D721Med (cell line): ENCODE data around the gene RALGPS1.

ENCODE experiments used
- DNase-seq: peaks from one replicate; pipeline ENCODE4 v3.0.0; 2011; ENCODE audit warnings: low spot score; ENCODE audit not compliant: insufficient read length
- FAIRE-seq: peaks from 2 replicates; lab custom pipeline; 2011; peaks lifted over from hg19 to GRCh38; lab: Jason Lieb, UNC
- TF ChIP-seq, protein P1 (sequence below): IDR thresholded peaks from 2 replicates; pipeline ENCODE4 v1.5.1; 2012; ENCODE audit warnings: mild to moderate bottlenecking, control low read depth; ENCODE audit not compliant: insufficient read depth; ENCODE audit errors: missing control alignments

Gene RALGPS1

DNA sequence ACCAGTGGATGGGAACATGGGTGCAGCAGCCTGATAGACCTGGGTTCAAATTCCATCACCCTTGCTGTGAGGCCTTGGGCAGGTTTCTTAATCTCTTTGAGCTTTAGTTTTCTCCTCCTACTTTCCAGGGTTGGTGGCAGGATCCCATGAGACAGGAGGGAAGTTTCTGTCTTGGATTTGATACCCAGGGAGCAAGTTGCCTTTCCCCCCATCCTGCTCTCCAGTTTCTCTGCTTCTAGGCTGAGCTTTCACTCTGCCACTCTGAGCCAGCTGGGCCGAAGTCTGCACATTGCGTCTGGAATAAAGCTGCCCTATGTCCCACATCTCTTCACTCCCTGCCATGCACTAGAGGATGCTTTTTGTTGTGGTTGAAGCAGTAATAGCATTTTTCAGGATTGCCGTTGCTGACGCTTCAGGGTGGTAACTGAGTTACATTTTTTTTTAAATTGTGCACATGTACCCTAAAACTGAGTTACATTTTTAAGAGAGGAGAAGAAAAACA lies 248.3 kb downstream of the RALGPS1 start:
- no peak for FAIRE-seq
- DNase-seq = no peak
- TF ChIP-seq, protein P1, sequence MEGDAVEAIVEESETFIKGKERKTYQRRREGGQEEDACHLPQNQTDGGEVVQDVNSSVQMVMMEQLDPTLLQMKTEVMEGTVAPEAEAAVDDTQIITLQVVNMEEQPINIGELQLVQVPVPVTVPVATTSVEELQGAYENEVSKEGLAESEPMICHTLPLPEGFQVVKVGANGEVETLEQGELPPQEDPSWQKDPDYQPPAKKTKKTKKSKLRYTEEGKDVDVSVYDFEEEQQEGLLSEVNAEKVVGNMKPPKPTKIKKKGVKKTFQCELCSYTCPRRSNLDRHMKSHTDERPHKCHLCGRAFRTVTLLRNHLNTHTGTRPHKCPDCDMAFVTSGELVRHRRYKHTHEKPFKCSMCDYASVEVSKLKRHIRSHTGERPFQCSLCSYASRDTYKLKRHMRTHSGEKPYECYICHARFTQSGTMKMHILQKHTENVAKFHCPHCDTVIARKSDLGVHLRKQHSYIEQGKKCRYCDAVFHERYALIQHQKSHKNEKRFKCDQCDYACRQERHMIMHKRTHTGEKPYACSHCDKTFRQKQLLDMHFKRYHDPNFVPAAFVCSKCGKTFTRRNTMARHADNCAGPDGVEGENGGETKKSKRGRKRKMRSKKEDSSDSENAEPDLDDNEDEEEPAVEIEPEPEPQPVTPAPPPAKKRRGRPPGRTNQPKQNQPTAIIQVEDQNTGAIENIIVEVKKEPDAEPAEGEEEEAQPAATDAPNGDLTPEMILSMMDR = no peak

DNA sequence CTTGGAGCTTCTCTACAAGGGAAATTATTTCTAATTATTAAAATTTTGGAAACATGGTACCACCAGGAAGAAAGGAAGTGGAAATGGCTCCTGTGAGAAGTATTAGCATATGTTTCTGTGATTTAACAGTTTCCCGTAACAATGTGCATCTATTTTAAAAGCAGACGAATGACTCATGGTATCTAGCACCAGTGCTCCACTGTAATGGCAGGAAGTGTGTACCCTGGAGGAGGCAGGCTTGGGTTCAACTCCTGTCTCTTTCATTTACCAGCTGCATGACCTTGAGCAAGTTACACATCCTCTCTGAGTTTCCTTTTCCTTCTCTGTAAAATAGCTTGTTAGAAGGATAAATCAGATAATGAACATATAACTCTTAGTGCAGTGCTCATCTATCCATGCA lies 248.8 kb downstream of the RALGPS1 start:
- TF ChIP-seq, protein P1 = no peak
- FAIRE-seq (no peak), DNase-seq (no peak)

DNA sequence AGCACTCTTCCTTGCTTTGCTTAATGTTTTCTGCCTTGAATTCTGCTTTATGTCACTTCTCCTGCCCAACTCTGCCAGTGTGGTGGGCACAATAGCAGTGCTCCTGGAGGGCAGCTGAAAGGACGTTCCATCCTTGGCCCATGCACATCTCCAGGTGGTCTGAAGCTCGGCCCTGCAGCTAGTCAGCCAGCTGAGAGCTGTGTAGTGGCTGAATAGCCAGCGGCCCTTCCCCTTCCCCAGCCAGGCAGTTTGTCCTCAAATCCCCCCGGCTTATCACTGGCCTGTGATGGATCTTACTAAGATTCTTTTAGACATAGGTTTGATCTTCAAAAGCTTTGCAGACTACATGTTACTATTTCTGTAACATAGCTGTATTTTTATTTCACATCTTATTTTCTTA lies 250.5 kb downstream of the RALGPS1 start:
- FAIRE-seq (no peak), DNase-seq (no peak)
- TF ChIP-seq, protein P1 = no peak

DNA sequence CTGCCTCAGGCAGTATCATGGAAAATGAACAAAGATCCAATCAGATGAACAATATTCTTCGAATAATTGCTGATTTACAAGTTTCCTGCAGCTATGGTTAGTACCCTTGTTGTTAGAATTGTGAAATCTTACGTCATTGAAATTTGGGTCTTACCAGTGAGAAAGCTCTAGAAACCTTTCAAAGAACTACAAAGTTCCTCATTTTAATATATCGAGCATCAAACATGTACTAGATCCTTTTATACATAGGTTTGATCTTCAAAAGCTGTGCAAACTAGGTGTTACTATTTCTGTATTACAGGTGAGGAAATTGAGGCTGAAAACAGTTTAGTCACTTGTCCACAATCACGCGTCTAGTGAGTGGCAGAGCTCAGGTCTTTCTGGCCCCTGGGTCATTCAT lies 251.5 kb downstream of the RALGPS1 start:
- no peak for FAIRE-seq
- TF ChIP-seq, protein P1 = no peak
- DNase-seq = no peak

DNA sequence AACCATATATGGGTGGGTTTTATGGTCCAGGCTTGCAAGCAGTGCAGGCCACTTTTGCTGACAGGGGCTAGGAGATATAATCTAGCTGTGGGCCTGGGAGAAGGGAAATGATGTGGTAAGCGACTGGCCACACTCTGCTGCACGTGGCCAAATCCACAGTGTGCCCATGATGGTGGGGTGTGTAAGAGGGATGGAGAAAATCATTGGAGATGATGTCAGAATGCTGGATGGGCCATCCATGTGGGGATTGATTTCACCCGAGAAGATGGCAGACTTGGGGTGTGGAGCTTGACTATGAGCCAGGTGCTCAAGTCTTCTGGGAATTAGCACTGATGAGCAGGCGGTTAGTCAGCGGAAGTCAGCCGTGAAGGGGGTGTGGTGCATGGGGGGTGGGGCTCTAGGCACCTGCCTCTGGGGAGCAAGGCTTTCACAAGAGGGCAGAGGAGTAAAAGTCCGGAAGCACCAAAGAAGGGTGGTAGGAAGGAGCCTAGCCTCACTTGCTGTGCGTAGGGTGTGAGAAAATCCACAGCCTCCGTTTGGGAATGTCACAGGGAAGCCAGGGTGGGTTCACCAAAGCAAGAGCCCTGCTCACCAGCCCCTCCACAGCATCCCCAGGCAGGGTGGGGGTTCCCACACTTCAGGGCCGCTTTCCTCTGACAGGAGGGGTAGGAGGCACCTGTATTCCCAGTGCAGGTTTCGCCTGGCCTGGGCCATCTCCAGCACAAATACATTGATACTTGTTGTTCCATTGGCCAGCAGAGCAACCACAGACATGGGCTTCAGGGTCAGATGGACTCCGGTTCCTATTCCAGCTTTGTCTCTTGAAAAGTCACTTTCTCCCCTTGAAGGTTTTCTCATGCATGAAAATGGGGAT lies 252.3 kb downstream of the RALGPS1 start:
- FAIRE-seq (no peak), DNase-seq (no peak)
- TF ChIP-seq, protein P1 = no peak

DNA sequence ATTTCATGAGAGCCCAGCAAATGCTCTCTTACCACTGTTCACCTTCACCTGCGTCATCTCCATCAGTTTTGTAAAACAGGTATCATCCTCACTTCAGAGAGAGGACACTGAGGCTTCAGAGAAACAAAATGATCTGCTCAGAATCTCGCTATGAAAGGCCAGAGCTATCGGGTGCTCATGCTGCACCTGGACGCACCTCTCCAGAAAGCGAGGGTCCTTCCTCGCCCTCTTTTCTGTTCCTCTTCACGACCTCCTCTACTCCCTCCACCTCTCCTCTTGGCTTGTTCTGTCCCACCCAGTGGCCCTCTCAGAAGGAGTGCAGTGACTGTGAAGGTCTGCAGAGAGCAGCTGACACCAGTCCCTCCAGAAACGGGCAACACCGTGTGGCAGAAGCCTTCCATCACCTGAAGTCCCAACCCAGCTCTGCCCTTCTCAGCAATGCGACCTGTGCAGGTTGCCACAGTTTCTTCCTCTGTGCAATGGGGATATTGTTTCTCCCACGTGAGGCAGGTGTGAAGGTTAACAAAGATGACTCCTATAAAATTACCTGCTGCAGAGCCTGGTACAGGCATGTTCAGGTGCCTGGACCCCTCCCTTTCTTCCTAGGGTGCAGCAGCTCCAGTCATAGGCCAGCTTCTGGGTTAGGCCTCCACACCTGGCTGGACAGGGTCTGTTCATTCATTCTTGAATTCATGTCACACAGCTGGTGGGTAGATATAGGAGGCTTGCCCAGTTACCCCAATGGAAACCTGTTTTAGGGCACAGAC lies 253.2 kb downstream of the RALGPS1 start:
- TF ChIP-seq, protein P1 = no peak
- no peak for FAIRE-seq
- DNase-seq = no peak
